ENCODE results near the gene ELOVL6. TPM values are rescaled to one million over a fixed set of nuclear protein-coding genes. Genes with fewer than 3 reads are reported as not detected.

ELOVL6 gene
- total RNA-seq, 1 experiment from 2014 or later: 15.6 TPM

- no peak for DNase-seq (ENCODE audit: low read depth)
Measured at GRCh38 chr4:110160618-110161017, 37.8 kb downstream of the ELOVL6 start.

GRCh38 chr4:110159541-110159940 is 38.9 kb downstream of the ELOVL6 start:
- DNase-seq (ENCODE audit: low read depth): no peak

GRCh38 chr4:110157580-110157979 is 40.8 kb downstream of the ELOVL6 start:
- no peak for DNase-seq (ENCODE audit: low read depth)

- peak; percentile 45 for DNase-seq (ENCODE audit: low read depth)
Measured at GRCh38 chr4:110157166-110157565, 41.2 kb downstream of the ELOVL6 start.

GRCh38 chr4:110156442-110156841 is 42.0 kb downstream of the ELOVL6 start:
- no peak for DNase-seq (ENCODE audit: low read depth)

GRCh38 chr4:110155654-110156053 is 42.8 kb downstream of the ELOVL6 start:
- DNase-seq (ENCODE audit: low read depth): peak; percentile 64

- no peak for DNase-seq (ENCODE audit: low read depth)
Measured at GRCh38 chr4:110154582-110154981, 43.8 kb downstream of the ELOVL6 start.

GRCh38 chr4:110152386-110152785 is 46.0 kb downstream of the ELOVL6 start:
- no peak for DNase-seq (ENCODE audit: low read depth)

GRCh38 chr4:110149089-110149488 is 49.3 kb downstream of the ELOVL6 start:
- DNase-seq (ENCODE audit: low read depth): no peak

- no peak for DNase-seq (ENCODE audit: low read depth)
Measured at GRCh38 chr4:110142461-110142860, 56.0 kb downstream of the ELOVL6 start.

GRCh38 chr4:110139815-110140214 is 58.6 kb downstream of the ELOVL6 start:
- no peak for DNase-seq (ENCODE audit: low read depth)

GRCh38 chr4:110139111-110139510 is 59.3 kb downstream of the ELOVL6 start:
- no peak for DNase-seq (ENCODE audit: low read depth)

- no peak for DNase-seq (ENCODE audit: low read depth)
Measured at GRCh38 chr4:110138551-110138950, 59.9 kb downstream of the ELOVL6 start.

- no peak for DNase-seq (ENCODE audit: low read depth)
Measured at GRCh38 chr4:110137829-110138228, 60.6 kb downstream of the ELOVL6 start.

GRCh38 chr4:110135523-110135922 is 62.9 kb downstream of the ELOVL6 start:
- DNase-seq (ENCODE audit: low read depth): no peak

- DNase-seq (ENCODE audit: low read depth): no peak
Measured at GRCh38 chr4:110135076-110135475, 63.3 kb downstream of the ELOVL6 start.

GRCh38 chr4:110134269-110134869 is 64.0 kb downstream of the ELOVL6 start:
- no peak for DNase-seq (ENCODE audit: low read depth)

GRCh38 chr4:110132816-110133719 is 65.3 kb downstream of the ELOVL6 start:
- DNase-seq (ENCODE audit: low read depth): no peak

GRCh38 chr4:110131916-110132315 is 66.5 kb downstream of the ELOVL6 start:
- DNase-seq (ENCODE audit: low read depth): no peak

GRCh38 chr4:110130576-110131358 is 67.6 kb downstream of the ELOVL6 start:
- no peak for DNase-seq (ENCODE audit: low read depth)

- DNase-seq (ENCODE audit: low read depth): no peak
Measured at GRCh38 chr4:110129544-110129943, 68.9 kb downstream of the ELOVL6 start.

GRCh38 chr4:110128472-110128919 is 69.9 kb downstream of the ELOVL6 start:
- DNase-seq (ENCODE audit: low read depth): no peak

All from M059J (cell line).